IPS-11a (cell line): Measurements from ENCODE around the gene ANKRD16.

Experiments
- H3K4me3 ChIP-seq: one replicate; pipeline ENCODE4 v1.5.1; 2013; ENCODE audit warnings: low read depth, low read length, control low read depth

The ANKRD16 gene

GRCh38 chr10:5904227-5904626 is 14.5 kb upstream of the ANKRD16 start:
- H3K4me3 ChIP-seq, result no peak overlapping the region

- no peak overlapping the region for H3K4me3 ChIP-seq
Measured at GRCh38 chr10:5903563-5903962, 13.9 kb upstream of the ANKRD16 start.

- H3K4me3 ChIP-seq, result no peak overlapping the region
Measured at GRCh38 chr10:5902511-5903274, 13.0 kb upstream of the ANKRD16 start.

DNA sequence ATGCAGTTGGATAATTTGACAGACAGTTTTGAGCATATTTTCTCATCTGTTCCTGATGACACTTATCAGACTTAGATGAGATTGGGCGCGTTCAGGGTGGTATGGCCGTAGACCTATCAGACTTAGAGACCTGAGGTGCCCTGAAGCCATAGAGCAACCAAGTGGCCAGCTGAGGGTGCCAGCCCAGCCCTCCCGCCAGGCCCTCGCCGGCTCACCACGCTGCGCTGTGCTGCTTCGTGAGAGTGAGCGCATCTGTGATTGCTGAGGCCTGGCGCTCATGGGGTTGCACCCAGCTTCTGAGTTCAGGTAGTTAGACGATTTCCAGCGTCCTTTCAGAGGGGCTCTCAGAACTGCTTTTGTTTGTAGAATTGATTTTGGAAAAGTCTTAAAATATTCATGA is 10.6 kb upstream of the ANKRD16 start:
- no peak overlapping the region for H3K4me3 ChIP-seq

- H3K4me3 ChIP-seq, result no peak overlapping the region
Measured at GRCh38 chr10:5898163-5898562, 8.5 kb upstream of the ANKRD16 start.

- no peak overlapping the region for H3K4me3 ChIP-seq
Measured at GRCh38 chr10:5897504-5897903, 7.8 kb upstream of the ANKRD16 start.

DNA sequence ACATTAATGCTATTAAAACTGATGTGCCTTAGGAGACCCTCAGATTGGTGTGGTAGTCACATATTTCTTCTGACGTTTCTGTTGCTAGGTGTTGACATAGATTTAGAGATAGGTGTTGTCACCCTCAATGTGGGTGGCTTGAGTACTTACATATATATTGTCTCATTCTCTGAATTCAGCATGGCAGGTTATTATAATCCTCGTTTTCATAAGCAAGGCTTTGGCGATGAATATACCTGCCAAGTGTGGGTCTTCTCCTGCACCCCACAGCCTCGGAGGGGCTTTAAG is 7.3 kb upstream of the ANKRD16 start:
- H3K4me3 ChIP-seq, result no peak overlapping the region

- no peak overlapping the region for H3K4me3 ChIP-seq
Measured at GRCh38 chr10:5896208-5897052, 6.7 kb upstream of the ANKRD16 start.

DNA sequence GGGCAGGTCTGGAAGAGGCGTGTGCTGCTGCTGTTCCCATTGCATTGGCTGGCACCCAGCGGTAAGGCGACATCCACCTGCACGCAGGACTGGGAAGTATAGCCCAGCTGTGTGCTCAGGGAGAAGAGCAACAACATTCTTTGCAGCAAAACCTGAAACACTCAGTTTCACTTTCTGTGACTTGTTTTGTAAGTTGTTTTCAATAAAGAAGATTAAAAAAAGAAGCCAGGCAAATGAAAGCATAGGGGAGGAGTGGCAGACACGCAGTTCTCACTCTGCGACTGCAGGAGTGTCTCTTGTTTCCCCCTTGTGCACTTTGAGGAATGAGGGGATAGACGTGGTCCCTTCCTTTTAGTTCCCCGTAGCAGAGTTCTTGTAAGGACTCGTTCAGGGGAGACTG is 6.1 kb upstream of the ANKRD16 start:
- H3K4me3 ChIP-seq, result no peak overlapping the region

GRCh38 chr10:5895365-5895764 is 5.7 kb upstream of the ANKRD16 start:
- no peak overlapping the region for H3K4me3 ChIP-seq

GRCh38 chr10:5894873-5895272 is 5.2 kb upstream of the ANKRD16 start:
- no peak overlapping the region for H3K4me3 ChIP-seq

GRCh38 chr10:5894403-5894802 is 4.7 kb upstream of the ANKRD16 start:
- no peak overlapping the region for H3K4me3 ChIP-seq

DNA sequence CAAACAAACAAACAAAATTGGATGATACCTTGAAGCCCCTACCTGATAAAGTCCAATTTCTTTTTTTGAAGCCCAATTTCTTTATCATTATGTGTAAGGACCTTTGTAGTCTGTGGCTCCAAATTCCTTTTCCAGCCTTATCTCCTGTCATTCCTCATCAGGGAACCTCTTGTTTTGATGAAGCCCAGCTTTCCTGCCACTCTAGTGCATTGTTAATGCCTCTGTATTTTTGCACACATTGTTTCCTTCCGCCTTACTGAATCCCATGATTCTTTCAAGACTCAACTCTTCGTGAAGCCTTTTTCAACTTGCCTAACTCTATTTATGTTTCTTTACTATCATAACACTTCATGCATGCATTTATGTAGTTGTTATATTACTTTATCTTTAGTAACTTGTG is 3.6 kb upstream of the ANKRD16 start:
- H3K4me3 ChIP-seq, result no peak overlapping the region

GRCh38 chr10:5892007-5892406 is 2.3 kb upstream of the ANKRD16 start:
- no peak overlapping the region for H3K4me3 ChIP-seq

DNA sequence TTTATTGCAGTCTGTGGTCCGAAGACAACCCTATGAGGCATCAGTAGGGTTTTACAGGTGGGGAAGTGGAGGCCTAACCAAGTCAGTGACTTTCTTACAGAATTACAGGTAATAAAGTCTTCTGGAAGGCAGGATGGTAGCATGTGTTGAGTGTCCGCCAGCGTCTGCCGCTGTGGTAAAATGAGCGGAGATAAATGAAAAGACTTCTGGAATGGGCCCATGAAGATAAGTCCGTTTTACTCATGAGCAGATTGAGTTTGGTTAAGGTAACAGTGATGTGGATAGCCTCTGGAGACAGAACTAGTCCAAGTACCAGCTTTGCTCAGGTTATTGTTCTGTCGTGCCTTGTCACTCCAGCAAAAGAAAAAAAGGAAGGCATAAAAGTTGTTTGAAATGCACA is 1.3 kb upstream of the ANKRD16 start:
- H3K4me3 ChIP-seq, result peak overlapping the region; percentile 83

DNA sequence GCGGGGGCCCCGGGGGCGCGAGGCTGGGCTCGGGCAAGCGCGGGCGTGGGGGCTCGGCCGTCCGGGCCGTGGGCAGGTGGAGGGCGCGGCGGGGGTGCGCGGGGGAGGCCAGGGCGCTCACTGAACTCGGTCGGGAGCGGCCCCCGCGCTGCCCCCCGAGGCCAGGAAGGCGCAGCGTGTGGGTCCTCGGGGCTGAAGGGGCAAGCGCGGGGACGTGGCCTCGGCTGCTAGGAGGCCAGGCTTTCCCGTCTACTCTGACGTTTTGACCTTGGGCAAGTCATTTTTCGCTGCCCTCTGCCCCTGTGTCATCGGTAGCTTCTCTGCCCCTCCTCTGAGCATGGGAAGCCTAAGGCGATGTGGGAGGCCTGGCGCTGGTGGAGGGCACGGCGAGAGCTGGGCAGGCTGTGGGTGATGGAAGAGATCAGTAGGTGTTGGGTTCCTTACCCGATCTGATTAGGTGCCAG is 791 bp upstream of the ANKRD16 start:
- peak overlapping the region; percentile 83 for H3K4me3 ChIP-seq

DNA sequence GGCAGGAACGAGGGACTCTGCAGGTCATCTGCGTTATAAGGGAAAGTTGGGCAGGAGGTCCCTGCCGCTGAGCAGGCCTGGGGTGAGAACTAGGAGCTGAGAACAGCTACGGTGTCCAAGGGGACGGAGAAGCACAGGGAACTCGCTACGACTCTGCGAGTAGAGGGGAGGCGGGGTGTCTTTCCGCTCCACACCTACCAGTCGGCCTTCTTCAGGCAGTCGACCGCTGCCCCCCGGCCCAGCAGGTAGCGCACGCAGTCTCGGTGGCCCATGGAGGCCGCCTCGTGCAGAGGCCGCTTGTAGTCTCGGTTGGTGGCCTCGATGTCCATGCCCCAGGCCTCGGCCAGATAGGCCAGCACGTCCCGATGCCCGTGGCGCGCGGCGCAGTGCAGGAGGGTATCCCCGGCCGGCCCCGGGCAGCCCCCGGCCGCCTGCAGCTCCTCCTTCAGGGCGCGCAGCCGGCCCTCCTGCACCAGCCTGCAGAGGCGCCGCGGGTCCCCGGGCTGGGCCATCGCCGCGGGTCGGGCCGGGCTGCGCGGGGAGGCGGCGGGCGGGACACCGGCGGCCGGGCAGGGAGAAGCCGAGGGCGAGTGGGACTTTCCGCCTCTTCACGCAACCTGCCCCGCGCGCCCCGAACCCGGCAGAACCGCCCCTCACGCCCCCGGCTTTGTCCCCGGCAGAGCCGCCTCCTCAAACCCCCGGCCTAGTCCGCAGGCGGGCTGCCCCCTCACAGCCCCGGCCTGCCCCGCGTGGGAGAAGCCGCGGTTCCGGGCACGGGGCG is 660 bp downstream of the ANKRD16 start:
- H3K4me3 ChIP-seq, result peak overlapping the region; percentile 70

GRCh38 chr10:5888351-5888750 is 1.3 kb downstream of the ANKRD16 start:
- peak overlapping the region; percentile 70 for H3K4me3 ChIP-seq

GRCh38 chr10:5887641-5888040 is 2.1 kb downstream of the ANKRD16 start:
- H3K4me3 ChIP-seq, result no peak overlapping the region

DNA sequence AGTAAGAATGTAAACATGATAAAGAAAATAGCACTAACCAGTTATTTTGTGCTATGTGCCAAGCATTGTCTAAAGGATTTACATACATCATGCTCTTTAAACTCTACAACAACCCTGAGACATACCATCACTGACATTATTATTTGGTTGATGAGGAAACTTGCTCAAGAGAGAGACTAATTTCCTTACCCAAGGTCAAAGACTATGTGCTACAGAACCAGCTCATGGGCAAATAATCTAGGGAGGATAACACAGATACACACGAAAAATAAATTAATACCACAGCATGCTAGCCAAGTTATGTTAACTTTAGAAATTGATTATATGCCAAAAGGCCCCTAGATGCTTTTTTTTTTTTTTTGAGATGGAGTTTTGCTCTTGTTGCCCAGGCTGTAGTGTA is 2.7 kb downstream of the ANKRD16 start:
- no peak overlapping the region for H3K4me3 ChIP-seq

GRCh38 chr10:5885619-5886018 is 4.1 kb downstream of the ANKRD16 start:
- H3K4me3 ChIP-seq, result no peak overlapping the region

DNA sequence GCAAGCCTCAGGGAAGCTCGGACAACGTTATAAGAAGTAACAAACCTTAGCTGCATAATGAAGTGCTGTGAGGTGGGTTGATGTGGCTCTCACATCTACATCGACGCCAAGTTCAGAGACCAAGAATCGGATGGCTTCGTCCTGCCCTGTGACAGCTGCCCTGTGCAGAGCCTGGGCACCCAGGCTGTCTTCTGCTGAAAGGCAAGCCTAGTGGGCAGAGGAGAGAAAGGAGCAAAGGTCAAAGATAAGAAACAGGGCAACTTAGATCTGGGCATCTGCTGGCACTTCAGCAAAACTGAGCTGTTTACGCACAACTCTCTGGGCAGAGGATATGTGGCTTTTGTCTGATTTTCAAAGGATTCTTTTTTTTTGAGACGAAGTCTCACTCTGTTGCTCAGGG is 6.7 kb downstream of the ANKRD16 start:
- H3K4me3 ChIP-seq, result no peak overlapping the region
